ENCODE results near the gene RELA.

The RELA gene

DNA sequence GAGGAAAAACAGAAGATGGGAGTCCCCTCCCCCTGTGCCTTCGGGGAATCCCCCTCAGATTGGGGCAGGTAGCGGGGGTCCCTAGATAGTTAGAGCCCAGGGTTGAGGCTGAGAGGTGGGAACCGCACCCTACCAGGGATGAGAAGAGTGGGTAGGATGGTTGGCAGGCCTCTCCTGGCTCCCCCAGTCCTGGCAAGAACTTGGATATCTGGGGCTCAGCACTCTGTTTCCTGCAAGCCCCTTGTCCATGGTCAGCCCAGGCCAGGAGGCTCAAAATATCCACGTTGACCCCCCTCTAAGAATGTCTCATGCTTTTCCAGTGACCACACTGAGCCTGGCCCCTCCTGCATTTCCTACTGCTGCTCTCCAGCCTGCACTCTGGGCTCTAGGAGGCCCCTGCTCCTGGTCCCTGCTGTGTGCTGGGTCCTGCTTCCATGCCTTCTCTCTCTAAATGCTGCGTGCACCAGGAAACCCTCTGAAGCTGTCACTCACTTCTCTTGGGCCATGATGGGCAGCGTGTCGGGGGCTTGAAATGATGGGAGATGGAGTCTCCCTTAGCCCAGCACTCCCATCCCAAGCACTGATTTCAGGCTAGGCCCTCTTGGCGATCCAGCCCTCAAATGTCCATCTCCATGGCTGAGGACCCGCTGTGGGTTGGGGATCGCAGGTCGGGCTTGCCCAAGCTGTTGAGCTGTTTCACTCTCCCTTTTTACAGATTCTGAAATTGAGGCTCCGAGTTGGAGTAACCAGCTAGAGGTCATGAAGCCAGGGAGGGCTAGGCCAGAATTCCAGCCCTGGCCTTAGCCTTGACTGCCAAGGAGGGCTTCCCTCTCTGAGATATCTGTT, 50.7 kb downstream of the RELA start:
- DNase-seq: no peak

DNA sequence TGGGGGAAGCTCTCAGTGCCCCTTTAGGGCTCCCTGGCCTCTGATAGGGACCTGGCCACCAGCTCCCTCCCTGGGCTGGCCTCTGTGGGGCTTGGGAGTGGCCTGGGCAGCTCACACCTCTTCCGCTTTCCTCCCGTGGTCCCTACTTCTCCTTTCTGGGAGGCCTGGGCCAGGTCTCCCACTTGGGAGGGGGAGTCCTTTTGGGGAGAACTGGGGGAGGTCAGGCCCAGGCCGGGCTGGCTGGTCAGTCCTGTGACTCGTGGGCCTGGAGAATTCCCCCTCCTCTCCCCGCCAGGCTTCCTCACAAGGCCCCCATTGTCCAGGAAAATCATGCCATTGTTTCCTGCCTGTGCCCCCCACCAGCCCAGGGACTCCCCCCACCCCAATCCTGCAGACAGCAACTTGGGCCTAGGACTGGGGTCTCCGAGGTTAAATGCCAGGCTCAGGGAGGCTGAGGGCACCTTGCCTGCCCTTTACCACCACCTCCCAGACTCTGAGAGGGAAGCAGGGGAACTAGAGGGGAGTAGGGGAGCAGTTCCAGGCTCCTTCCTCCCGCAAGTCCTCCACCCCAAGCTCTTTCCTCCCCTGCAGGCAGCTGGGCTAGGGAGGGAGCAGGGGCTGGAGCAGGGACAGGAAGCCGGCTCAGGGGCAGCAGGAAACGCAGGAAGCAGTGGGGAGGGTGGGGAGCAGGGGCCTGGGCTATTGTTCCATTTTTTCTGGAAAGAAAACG, 51.5 kb downstream of the RELA start:
- no peak for DNase-seq

DNA sequence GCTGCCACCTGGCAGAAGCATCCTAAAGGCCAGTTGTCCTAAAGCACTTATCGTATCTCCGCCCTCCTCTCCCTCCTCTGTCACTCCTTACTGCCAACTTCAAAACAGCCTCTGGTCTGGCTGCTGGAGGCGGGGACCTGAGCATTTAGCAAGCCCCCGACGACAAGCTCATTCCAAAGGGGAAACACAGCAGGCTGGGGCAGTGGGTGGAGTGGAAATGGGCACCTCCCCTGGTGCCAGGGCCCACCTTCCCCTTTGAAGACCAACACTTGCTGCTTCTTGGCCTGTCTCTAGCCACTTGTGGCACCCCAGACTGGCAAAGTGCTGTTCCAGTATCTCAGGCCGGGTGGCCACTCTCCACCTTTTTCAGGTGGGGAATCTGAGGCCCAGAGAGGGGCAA, 52.3 kb downstream of the RELA start:
- no peak for DNase-seq

DNA sequence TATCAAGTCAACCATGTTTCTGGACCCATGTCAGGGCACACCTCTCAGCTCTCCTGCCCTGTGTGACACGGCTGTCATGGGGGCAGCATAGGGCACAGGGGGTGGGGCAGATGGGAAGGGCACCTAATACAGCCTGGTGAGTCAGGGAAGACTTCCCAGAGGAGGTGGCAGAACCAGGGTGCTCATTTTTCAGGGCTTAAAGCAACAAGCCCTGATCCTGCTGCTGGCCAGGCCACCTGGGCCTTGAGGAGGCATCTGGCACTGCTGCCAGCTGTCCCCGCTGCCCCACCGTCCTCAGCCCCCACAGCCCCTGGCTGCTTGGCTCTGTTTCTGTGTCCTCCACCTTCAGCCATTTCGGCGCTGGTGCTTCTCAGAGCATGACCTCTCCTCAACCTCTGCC, 53.1 kb downstream of the RELA start:
- DNase-seq: no peak

DNA sequence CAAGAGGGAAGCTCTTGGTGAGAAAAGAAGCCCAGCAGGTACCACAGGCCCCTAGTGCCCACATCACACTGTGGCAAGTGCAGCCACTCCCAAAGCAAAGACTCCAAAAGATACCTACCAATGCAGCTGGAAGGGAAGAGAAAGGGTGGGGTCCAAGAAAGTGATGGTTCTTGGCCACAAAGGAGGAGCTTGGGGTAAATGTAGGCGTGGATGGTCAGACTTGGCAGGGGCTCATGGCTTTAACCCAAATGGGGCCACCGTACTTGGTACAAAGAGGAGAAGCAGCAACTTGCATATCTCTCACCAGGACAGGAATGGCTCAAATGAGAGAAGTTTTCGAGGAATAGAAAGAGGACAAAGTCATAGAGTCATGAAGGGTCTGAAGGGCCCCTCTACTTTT, 53.5 kb downstream of the RELA start:
- DNase-seq: no peak

DNA sequence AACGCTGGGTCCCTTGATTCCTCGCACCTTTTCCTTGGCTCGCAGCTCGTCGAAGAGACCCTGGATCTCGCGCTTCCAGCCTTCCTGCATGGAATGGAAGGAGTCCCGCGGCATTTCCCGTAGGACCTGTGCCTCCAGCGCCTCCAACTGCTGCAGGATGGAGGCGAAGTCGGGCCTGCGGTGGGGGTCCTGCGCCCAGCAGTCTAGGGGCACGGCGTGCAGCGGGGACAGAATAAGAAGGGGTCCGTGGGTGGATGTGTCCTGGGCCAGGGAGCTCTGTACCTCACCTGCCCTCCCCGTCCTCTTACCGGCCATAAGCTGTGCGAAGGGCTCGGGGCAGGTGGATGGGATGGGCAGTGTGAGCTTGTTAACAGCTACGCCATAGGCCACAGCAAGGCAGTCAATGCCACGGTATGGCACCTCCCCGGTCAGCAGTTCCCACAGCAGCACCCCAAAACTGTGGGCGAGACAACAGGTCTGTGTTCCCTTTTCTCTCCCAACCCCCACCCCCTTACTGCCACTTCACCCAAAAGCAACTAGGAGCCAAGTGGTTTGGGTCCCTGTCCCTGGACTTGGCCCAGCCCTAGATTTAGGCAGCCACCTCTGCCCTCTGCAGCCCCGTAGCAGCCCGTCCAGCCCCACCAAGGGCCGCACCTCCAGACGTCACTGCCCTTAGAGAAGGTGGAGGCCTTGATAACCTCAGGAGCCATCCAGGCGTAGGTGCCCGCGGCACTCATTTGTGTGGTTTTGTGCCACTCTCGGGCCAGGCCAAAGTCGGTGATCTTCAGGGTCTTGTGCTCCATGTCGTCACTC, 54.9 kb downstream of the RELA start:
- no peak for DNase-seq

DNA sequence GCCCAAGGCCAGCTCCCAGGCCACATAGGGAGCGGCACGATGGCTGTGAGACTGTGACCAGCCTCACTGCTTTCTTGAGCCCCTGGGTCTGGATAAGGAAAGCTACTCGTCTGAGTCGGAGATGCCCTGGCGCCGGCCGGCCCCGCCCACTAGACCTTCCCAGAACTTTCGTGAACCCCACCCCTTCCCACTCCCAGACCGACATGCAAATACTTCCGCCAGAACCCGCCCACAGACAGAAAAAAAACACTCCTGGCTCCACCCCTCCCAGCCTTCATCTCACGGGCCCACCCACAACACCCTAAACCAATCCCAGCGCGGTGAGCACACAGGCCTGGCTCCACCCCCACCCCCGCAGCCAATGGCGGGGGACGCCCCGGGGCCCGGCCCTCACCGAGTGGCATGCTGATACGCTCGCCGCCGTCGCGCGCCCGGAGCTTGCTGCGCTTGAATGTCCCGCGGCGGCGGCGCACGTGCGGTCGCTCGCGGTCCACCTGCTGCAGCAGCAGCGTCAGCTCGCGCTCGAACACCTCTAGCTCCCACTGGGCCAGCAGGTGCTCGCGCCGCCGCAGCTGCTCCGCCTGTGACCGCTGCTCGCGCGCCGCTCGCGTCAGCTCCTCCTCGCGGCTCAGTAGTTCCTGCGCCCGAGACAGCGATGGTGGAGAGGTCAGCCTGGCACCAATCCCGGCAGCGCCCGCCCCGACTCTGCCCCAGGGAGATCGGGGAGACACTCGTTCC, 55.7 kb downstream of the RELA start:
- peak; percentile 97 for DNase-seq

DNA sequence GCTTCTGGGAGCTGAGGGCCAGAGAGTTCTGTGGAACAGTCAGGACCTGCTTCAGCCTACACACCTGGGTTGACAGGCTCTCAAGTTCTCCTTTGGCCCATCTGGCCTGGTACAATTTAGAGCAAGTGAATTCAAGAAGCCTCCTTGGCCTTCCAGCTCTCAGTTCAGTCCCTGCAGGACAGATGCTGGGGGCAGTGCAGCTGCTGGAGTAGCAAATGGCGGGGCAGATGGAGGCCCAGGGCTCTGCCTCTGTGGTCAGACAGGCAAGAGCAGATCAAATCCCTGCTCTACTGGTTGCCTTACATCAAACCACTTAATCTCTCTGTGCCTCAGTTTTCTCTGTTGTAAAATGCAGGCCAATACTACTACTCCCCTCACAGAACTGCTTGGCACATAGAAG, 58.5 kb downstream of the RELA start:
- no peak for DNase-seq
